AG10803 (cell line): Measurements from ENCODE around the gene CELF2.

ENCODE experiments used
- DNase-seq: peaks from one replicate; pipeline ENCODE4 v3.0.0; 2010; ENCODE audit warnings: low read depth
- H3K4me3 ChIP-seq: 2 replicates; pipeline ENCODE4 v1.5.1; 2011; ENCODE audit warnings: mild to moderate bottlenecking, low read length, control low read depth
- TF ChIP-seq, protein P1 (sequence below): conservative IDR thresholded peaks from 2 replicates; pipeline ENCODE4 v1.5.1; 2011; ENCODE audit warnings: mild to moderate bottlenecking, low read length, control low read depth, inconsistent platforms

CELF2 gene

DNA sequence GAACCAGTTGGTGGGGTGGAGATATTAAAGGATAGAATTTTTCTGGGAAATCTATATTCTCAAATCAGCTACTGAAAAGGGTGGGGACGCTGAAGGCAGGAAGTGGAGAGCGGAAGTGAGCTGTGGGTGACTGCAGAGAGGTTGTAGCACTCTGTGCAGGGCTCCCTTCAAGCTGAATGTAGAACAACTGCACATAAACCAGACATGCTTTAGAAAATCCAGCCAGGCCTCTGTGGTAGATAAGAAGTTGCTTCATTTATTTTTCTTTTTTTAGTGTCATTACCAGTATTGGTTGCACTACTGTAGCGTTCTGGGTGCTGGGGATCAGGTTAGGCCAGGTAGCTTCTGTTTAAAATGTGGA is 127.8 kb downstream of the CELF2 start:
- H3K4me3 ChIP-seq, result no peak overlapping the region
- DNase-seq, result no peak
- TF ChIP-seq, protein P1, sequence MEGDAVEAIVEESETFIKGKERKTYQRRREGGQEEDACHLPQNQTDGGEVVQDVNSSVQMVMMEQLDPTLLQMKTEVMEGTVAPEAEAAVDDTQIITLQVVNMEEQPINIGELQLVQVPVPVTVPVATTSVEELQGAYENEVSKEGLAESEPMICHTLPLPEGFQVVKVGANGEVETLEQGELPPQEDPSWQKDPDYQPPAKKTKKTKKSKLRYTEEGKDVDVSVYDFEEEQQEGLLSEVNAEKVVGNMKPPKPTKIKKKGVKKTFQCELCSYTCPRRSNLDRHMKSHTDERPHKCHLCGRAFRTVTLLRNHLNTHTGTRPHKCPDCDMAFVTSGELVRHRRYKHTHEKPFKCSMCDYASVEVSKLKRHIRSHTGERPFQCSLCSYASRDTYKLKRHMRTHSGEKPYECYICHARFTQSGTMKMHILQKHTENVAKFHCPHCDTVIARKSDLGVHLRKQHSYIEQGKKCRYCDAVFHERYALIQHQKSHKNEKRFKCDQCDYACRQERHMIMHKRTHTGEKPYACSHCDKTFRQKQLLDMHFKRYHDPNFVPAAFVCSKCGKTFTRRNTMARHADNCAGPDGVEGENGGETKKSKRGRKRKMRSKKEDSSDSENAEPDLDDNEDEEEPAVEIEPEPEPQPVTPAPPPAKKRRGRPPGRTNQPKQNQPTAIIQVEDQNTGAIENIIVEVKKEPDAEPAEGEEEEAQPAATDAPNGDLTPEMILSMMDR, result no peak

DNA sequence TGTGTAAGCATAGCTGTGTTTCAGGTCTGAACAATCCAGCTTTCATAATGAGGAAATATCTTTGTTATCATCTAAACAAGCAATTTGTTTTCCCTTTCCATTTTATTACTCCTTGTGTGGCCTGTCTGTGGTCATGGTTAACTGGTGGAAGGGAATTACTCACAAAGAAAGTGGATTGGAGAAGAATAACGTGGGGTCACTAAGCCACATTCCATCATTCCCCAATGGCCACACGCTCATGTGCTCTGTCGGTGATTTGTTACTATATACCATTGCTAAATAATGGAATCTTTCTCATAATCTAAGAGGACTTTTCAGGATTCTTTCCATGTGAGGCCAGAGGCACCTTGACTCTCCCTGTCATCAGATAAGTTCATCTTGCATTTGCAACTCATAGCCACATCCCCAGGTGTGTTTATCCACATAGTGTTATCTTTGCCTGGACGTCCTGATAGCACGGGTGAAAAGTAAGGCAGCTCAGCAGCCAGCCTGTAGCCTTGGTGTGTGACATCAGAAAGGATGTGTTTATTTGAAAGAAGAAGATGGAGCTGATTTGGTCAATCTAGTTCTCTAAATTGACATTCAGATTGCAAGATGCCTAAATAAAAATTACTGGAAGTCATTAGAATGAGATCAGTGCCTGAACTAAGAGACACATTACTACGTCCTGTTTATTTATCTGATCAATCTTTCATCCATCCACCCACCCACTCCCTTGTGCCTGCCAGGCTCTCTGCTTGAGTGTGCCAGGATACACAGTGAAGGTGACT is 128.9 kb downstream of the CELF2 start:
- H3K4me3 ChIP-seq, result no peak overlapping the region
- no peak for DNase-seq
- TF ChIP-seq, protein P1, result no peak

DNA sequence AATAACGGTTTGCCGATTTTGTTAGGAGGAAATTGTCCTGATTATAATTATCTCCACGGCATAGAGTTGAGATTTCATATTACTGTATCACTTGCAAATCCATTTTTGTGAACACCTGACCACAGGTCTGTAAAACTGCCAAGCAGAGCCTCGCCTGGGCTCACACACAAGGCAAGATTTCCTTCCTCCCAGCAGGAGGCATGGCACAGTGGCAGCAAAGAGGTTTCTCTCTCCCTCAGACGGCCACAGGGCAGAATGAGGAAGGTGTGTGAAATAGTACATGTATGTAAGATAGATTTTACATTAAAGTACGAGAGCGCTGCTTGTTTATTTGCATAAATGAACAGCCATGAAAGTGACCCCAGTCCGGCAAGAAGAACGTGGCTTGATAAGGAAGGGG is 130.1 kb downstream of the CELF2 start:
- H3K4me3 ChIP-seq, result no peak overlapping the region
- TF ChIP-seq, protein P1, result no peak
- no peak for DNase-seq

DNA sequence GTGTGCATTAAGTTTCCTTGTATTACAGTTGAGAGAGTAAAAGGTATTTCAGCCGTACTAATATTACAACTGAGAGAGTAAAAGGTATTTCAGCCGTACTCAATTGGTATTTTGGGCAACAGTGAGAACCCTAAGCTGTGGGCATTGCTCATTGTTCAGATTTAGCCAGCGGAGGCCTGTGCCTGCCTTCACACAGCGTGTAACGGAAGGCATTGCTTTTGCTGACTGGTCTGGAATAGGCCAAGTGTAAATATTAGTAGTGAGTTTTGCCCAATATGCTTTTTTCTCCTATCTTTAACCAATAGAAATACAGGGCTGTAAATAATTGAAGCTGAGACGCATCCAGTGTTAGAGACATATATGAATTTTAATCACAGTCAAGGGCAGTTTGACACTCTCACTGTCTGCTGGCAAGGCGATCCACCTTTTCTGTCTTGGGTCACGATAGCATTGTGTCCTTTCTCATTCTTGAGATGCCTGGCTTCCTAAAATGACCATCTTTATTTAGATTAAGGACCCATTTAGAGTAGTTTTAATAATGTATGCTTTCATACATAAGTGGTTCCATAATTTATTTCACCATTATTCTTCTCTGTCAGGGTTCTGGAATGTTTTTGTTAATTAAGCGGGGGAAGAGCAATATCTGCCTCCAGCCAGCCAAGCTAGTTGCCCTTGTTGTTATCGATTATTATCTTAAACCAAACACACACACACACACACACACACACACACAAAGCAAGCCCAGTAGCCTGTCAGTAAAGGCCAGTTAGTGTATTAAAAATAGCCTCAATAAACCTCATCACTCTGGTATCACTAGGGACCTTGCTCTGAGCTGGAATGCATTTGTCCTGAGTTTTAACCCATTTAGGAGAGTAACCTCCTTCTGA is 130.7 kb downstream of the CELF2 start:
- DNase-seq, result no peak
- no peak overlapping the region for H3K4me3 ChIP-seq
- TF ChIP-seq, protein P1, result no peak

DNA sequence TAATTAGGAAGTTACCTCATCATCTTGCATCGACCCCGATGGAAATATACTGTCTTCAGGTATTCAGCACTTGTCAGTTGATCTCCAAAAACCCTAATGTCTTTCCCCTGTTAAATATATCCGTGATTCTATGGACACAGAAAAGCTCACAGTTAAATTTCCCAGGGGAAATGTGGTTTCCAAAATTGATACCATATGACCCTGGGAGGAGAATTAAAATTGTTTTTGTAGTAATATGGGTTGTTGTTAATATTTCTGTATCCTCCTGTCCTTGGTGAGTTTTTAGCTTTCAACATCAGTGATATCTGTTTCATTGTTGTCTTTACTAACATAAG is 132.1 kb downstream of the CELF2 start:
- TF ChIP-seq, protein P1, result no peak
- H3K4me3 ChIP-seq, result no peak overlapping the region
- no peak for DNase-seq

DNA sequence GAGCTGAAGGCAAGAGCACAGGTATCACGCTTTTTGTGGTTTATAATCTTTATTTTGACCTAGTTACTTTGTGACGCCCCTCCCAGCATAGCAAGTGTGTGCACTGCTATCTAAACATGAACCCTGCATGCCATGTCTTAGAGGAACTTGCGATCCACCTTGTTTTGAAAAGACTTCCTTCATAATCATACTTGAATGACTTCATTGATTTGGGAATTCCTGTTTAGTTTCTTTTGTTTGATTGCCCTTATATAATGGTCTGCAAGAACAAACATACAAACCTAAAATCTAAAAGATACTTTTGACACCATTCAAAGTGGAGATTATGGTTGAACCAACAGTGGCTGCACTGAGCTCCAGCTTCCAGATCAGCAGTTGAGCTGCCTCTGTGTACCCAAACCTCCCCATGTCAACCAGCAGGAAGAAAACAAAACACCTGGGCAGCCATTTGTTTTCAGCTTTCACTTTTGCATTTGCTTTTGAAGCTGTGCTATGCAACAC is 132.6 kb downstream of the CELF2 start:
- DNase-seq, result no peak
- TF ChIP-seq, protein P1, result no peak
- no peak overlapping the region for H3K4me3 ChIP-seq

DNA sequence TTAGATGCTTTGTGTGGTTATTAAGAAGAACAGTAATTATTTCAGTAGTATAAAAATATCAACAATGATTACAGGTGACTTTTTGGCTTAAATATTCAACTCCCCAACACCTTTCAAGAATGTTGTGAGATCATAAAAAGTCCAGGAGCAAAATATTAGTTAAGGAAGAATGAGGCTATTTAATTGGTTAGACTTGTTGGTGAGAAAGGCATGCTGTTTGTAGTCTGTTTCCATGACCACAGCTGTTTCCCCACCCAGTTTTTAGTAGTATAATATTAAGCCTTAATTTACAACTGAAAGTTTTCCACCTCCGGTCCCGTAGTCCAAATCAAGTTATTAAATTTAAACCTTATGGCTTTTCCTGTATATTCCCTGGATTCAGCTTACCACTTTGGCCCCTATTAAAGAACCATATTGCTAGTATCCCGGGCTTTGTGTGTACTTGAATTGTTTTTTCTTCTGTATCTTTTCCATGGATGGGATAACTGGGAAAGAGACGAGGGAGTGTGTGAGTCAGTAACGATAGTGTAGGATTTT is 133.3 kb downstream of the CELF2 start:
- TF ChIP-seq, protein P1, result no peak
- H3K4me3 ChIP-seq, result no peak overlapping the region
- DNase-seq, result no peak
